Peyer's patch (tissue), 4 donors: ENCODE results near the gene PLXNA4. TPM values are rescaled to one million over a fixed set of nuclear protein-coding genes. Genes with fewer than 3 reads are reported as not detected.

ENCODE experiments used
- DNase-seq, 3 donors: peaks; one replicate each; pipeline ENCODE4 v3.0.0-alpha.2; 2017 to 2019
- H3K27ac ChIP-seq, 4 donors: fragments of 200-600 bp; sonication (generic); one replicate each; pipeline ENCODE4 v1.5.1; 2016 to 2019
- H3K27me3 ChIP-seq, 2 donors: fragments of 200-600 bp; sonication (generic); one replicate each; pipeline ENCODE4 v1.5.1; 2019
- H3K36me3 ChIP-seq, 3 donors: fragments of 200-600 bp; sonication (generic); one replicate each; pipeline ENCODE4 v1.5.1; 2016 to 2019
- H3K4me1 ChIP-seq, 4 donors: fragments of 200-600 bp; sonication (generic); one replicate each; pipeline ENCODE4 v1.5.1; 2016 to 2019
- H3K4me3 ChIP-seq, 4 donors: fragments of 200-600 bp; sonication (generic); 1 replicate in 3 of 4; 2 replicates in 1 of 4; pipeline ENCODE4 v1.5.1; 2016 to 2019; ENCODE audit warnings: mild to moderate bottlenecking in 1 of 4
- H3K9me3 ChIP-seq, 4 donors: fragments of 200-600 bp; sonication (generic); one replicate each; pipeline ENCODE4 v1.5.1; 2016 to 2019; ENCODE audit warnings: mild to moderate bottlenecking in 1 of 4
- CTCF ChIP-seq, 6 experiments: fragments of 450-650 bp in 4 of 6; fragments of 200-600 bp in 2 of 6; sonication (generic) in 1 of 6; IDR thresholded peaks; one replicate each; pipeline ENCODE4 v1.5.1; 2017 to 2019; ENCODE audit warnings: antibody characterized with exemption in 6 of 6, mild to moderate bottlenecking in 3 of 6, moderate library complexity in 1 of 6
- POLR2A ChIP-seq, 2 donors: fragments of 450-650 bp; IDR thresholded peaks; one replicate each; pipeline ENCODE4 v1.5.1; 2017; ENCODE audit warnings: antibody characterized with exemption in 2 of 2, mild to moderate bottlenecking in 2 of 2, moderate library complexity in 2 of 2
- total RNA-seq, 4 donors: library from RNA; depleted of rRNA; stranded (reverse); fragments of >200 nt; gene quantifications; one replicate each; pipeline ENCODE4 v1.1.0, GENCODE V29; 2016

Gene PLXNA4
- total RNA-seq, 4 donors from 2014 or later, result 1.4 to 3.8 (median 3.0) TPM

GRCh38 chr7:132191418-132191817 is 384.9 kb downstream of the PLXNA4 start:
- H3K9me3 ChIP-seq, result peaks cover 0 to 15% (median 2%) of the 10 kb centered on the region in 4 donors
- no peaks in the 10 kb centered on the region for H3K36me3 ChIP-seq
- no peaks in the 10 kb centered on the region for H3K27me3 ChIP-seq
- H3K27ac ChIP-seq, result no peak overlapping the region
- no peak for DNase-seq
- no peaks in the 10 kb centered on the region for H3K4me1 ChIP-seq
- no peak for TF ChIP-seq POLR2A (IDR thresholded peaks at IDR 0.05)
- no peak for TF ChIP-seq CTCF (IDR thresholded peaks at IDR 0.05)
- no peak overlapping the region for H3K4me3 ChIP-seq

- Histone ChIP-seq H3K4me3 (no peak overlapping the region), H3K4me1 (no peaks in the 10 kb centered on the region), H3K36me3 (no peaks in the 10 kb centered on the region), H3K27me3 (no peaks in the 10 kb centered on the region), H3K27ac (no peak overlapping the region), H3K9me3 (peaks cover 0 to 19% (median 2%) of the 10 kb centered on the region in 4 donors)
- TF ChIP-seq POLR2A (IDR thresholded peaks at IDR 0.05) (no peak), CTCF (IDR thresholded peaks at IDR 0.05) (no peak)
- no peak for DNase-seq
Measured at GRCh38 chr7:132190683-132191082, 385.6 kb downstream of the PLXNA4 start.

- Histone ChIP-seq H3K27me3 (no peaks in the 10 kb centered on the region), H3K9me3 (peaks cover 0 to 19% (median 2%) of the 10 kb centered on the region in 4 donors), H3K36me3 (no peaks in the 10 kb centered on the region), H3K4me3 (no peak overlapping the region), H3K27ac (no peak overlapping the region), H3K4me1 (no peaks in the 10 kb centered on the region)
- TF ChIP-seq CTCF (IDR thresholded peaks at IDR 0.05), result no peak
- no peak for TF ChIP-seq POLR2A (IDR thresholded peaks at IDR 0.05)
- no peak for DNase-seq
Measured at GRCh38 chr7:132189881-132190280, 386.4 kb downstream of the PLXNA4 start.

GRCh38 chr7:132187869-132188789 is 388.1 kb downstream of the PLXNA4 start:
- Histone ChIP-seq H3K4me1 (no peaks in the 10 kb centered on the region), H3K9me3 (peaks cover 0 to 19% (median 2%) of the 10 kb centered on the region in 4 donors), H3K4me3 (no peak overlapping the region), H3K27me3 (no peaks in the 10 kb centered on the region), H3K27ac (no peak overlapping the region), H3K36me3 (no peaks in the 10 kb centered on the region)
- DNase-seq, result no peak
- no peak for TF ChIP-seq CTCF (IDR thresholded peaks at IDR 0.05)
- TF ChIP-seq POLR2A (IDR thresholded peaks at IDR 0.05), result no peak

GRCh38 chr7:132187391-132187790 is 388.9 kb downstream of the PLXNA4 start:
- H3K27ac ChIP-seq, result no peak overlapping the region
- no peaks in the 10 kb centered on the region for H3K27me3 ChIP-seq
- TF ChIP-seq POLR2A (IDR thresholded peaks at IDR 0.05) (no peak), CTCF (IDR thresholded peaks at IDR 0.05) (no peak)
- no peaks in the 10 kb centered on the region for H3K36me3 ChIP-seq
- H3K4me3 ChIP-seq, result no peak overlapping the region
- H3K9me3 ChIP-seq, result peaks cover 0 to 19% (median 2%) of the 10 kb centered on the region in 4 donors
- H3K4me1 ChIP-seq, result no peaks in the 10 kb centered on the region
- no peak for DNase-seq
